Fibroblast of mammary gland (primary cell): ENCODE results near the gene FOXO6.

Experiments used
- DNase-seq: peaks from one replicate; pipeline ENCODE4 v3.0.0-alpha.2; 2010; ENCODE audit warnings: low read depth
- H3K4me3 ChIP-seq: 2 replicates; pipeline ENCODE4 v1.5.1; 2011; ENCODE audit warnings: low read depth, mild to moderate bottlenecking, low read length, moderate library complexity; ENCODE audit not compliant: control insufficient read depth
- TF ChIP-seq, protein P1 (sequence below): conservative IDR thresholded peaks from 2 replicates; pipeline ENCODE4 v1.5.1; 2011; ENCODE audit warnings: low read depth, low read length, inconsistent platforms; ENCODE audit not compliant: control insufficient read depth, insufficient read depth

FOXO6 gene

DNA sequence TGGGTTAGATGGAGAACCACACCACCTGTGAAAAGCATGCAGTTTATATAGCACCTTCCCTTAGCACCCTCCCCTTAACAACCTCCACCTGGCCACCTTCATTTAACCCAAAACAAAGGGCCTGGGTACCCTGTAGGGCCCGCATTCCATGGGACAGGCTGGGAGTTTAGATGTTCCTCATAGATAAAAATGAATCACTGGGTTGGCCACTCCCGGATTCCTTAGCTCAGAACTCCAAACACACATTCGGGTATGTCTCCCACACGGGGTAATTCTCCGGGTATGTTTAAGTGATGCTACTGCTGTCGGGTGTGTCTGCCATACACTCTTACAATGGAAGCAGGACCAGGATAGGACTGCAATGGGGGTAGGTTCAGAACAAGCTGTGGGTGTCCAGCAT, 43.9 kb upstream of the FOXO6 start:
- no peak for DNase-seq
- H3K4me3 ChIP-seq = no peak overlapping the region
- TF ChIP-seq, protein P1, sequence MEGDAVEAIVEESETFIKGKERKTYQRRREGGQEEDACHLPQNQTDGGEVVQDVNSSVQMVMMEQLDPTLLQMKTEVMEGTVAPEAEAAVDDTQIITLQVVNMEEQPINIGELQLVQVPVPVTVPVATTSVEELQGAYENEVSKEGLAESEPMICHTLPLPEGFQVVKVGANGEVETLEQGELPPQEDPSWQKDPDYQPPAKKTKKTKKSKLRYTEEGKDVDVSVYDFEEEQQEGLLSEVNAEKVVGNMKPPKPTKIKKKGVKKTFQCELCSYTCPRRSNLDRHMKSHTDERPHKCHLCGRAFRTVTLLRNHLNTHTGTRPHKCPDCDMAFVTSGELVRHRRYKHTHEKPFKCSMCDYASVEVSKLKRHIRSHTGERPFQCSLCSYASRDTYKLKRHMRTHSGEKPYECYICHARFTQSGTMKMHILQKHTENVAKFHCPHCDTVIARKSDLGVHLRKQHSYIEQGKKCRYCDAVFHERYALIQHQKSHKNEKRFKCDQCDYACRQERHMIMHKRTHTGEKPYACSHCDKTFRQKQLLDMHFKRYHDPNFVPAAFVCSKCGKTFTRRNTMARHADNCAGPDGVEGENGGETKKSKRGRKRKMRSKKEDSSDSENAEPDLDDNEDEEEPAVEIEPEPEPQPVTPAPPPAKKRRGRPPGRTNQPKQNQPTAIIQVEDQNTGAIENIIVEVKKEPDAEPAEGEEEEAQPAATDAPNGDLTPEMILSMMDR = no peak

DNA sequence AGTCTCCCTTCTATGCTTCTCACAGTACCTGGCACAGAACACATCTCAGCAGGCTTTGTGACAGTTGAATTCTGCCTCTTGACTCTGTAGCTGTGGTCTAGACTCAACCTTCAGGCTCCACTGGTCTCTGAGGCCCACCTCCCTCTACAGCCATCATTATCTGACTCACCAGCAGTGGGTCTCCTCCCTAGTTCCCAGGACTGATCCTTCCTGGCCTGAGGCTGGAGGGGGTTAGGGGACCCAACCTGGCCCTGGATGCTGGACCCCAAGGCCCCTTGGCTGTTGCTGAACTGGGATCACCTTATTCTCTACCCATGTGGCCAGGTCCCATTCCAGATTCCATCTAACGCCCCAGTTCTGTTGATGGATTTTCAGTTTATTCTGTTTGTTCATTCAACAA, 43.1 kb upstream of the FOXO6 start:
- no peak overlapping the region for H3K4me3 ChIP-seq
- TF ChIP-seq, protein P1 = no peak
- no peak for DNase-seq

DNA sequence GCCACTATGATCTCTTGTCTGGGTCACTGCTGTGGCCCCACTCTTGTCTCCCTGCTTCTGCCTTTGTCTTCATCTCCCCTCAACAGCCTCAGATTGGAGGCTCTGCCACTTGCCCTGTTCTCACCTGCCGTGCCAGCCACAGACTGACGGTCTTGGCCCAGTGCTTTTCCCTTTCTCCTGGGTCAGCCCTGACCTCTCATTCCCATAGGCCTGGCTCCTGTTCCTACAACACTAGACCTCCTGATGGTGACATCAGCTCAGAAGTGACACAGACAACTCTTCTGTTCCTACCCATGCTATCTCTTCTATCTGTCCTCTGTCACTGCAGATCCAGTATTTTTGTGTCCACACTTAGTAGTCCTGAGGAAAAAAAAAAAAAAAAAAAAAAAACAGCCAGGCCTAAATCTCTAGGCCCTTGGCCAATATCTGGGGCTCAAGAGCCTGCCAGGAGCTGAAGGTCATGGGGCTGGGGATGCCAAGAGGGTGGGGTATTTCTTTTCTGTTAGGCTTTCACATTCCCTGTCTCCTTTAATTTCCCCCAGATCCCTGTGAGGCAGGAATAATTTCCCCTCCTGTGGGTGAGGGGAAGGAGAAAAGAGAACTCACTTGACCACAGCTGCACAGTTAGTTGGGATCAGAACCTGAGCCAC, 42.0 kb upstream of the FOXO6 start:
- H3K4me3 ChIP-seq = no peak overlapping the region
- TF ChIP-seq, protein P1 = no peak
- no peak for DNase-seq

DNA sequence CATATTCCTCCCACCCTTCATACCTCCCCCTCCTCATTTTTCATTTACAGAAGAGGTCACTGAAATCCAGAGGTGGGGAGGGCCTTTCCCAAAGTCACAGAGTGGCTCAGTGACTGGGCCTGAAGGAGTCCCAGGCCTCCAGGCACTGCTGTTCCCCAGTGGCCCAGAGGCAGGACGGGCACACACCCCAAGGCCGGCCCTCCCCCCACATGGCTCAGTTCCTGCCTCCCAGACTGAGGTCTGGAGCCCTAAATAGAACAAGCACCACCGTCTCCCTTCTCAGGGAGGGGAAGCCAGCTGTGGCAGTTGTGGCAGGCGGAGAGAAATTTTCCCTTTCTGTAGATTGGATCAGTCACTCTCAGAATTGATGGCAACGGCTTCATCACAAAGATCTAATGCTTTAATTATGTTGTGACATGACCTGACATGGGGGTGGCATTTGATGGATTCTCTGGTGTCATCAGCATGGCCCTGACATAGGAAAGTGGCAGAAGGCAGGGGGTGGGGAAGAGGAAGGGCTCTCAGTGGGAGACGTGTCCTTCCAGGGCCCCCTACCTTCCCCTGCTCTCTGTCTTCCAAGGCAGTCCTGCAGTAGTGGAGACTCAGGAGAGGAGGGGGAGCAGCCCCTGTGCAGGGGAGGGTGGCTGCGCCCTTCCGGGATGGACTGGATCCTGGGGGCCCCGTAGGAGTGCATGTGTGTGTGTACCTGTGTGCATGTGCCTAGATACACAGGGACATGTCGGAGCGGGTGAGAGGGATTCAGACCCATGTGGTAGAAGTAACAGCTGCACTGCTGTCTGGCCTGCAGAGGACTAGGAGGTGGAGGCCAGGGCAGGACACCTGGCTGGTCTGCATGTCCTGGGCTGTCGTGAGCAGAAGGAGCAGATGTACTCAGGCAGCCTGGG, 41.2 kb upstream of the FOXO6 start:
- TF ChIP-seq, protein P1 = no peak
- no peak overlapping the region for H3K4me3 ChIP-seq
- no peak for DNase-seq

DNA sequence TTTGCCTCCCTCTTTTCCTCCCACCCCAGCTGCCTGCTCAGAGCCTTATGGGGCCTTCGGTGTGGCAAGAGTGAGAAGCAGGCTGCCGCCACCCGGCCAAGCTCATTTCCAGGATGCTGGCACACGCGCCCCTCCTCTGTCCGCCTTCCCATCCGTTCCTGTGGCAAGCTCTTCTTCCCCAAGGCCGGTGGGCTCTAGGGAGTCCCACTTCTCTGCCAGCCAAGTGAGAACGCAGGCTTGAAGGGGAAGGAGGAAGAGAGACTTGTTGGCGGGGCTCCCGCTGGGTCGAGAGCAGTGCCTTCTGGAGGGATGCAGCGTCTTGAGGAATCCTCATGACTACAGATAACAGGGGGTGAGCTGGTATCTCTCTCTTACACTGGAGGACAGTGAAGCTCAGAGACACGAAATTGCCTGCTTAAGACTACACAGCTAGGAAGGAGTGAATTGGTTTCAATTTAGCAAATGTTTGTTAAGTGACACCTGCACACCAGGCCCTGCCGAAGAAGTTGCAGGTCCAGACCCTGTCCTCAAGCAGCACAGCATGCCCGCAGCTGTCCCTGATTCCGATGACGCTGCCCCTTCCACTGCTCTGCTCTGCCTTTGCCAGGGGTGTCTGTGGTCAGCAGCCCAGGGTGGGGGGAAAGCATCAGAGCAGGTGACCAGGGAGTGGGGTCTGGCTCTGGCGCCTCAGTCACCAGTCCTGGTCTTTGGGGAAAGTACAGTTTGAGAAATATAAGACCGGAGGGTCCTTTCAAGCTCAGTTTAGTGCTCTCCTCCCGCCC, 40.1 kb upstream of the FOXO6 start:
- no peak overlapping the region for H3K4me3 ChIP-seq
- TF ChIP-seq, protein P1 = no peak
- no peak for DNase-seq

DNA sequence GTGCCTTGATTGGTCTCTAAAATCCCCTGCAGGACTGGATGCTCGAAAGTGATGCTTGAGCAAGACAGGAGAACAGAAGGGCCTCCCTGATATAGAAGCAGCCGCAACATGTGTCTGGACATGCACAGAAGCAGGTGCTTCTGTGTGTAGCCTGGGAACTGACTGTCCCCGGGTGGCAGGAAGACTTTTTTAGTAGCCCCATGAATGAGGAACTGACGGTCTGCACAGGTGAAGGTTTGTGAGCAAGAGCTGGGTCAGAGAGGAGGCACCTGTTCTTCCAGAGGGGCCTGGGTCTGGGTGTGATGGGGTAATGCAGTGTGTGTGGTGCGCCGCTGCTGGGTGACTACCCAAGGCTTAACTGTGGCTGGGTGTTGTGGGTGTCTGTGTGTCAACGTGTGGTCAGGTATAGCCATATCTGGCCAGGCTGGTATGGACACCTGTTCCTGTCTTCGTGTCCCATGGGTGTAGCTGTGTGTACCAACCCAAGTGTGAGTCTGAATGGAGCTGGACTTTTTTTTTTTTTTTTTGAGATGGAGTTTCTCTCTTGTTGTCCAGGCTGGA, 39.1 kb upstream of the FOXO6 start:
- no peak for DNase-seq
- H3K4me3 ChIP-seq = no peak overlapping the region

More for the DNA sequence above, 39.1 kb upstream of the FOXO6 start:
- TF ChIP-seq, protein P1 = no peak
